Measurements from ENCODE around the gene UNC13D. TPM values are rescaled to one million over a fixed set of nuclear protein-coding genes. Genes with fewer than 3 reads are reported as not detected.

The UNC13D gene
- total RNA-seq, 3 donors from 2014 or later, result 18.4 to 40.2 (median 23.0) TPM

DNA sequence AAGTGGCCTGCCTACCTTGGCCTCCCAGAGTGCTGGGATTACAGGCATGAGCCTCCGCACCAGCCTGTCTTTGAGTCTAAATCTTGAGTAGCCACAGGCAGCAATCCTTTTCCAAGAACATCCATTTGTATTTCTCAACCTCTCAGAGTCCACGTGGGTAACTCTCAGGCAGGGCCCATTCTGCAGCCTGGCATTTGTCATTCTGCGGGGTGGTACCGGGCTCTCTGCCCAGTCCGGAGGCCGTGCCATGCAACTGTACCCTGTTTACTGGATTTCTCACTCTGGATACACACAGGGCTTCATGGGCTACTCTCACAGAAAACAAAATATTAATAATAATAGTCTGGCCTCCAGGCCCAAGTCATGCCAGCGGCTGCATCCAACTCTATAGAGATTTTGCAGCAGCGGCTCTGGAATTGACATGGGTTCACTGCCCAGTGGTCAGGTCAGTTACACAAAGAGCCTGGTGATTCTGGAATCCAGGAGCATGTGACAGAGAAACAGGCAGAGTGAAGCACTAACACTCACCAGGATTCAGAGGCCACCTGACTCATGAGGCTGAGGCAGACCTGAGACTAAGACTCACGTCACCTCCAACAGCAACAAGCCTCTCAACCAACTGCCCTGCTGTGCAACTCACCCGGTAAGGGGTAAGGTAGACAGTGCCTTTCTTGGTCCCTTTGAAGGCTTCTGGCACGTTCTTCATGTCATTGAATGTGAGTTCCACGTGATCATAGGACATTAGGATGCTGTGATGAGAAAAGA, 6.9 kb upstream of the UNC13D start:
- no peak overlapping the region for H3K4me3 ChIP-seq
- TF ChIP-seq, protein P1, sequence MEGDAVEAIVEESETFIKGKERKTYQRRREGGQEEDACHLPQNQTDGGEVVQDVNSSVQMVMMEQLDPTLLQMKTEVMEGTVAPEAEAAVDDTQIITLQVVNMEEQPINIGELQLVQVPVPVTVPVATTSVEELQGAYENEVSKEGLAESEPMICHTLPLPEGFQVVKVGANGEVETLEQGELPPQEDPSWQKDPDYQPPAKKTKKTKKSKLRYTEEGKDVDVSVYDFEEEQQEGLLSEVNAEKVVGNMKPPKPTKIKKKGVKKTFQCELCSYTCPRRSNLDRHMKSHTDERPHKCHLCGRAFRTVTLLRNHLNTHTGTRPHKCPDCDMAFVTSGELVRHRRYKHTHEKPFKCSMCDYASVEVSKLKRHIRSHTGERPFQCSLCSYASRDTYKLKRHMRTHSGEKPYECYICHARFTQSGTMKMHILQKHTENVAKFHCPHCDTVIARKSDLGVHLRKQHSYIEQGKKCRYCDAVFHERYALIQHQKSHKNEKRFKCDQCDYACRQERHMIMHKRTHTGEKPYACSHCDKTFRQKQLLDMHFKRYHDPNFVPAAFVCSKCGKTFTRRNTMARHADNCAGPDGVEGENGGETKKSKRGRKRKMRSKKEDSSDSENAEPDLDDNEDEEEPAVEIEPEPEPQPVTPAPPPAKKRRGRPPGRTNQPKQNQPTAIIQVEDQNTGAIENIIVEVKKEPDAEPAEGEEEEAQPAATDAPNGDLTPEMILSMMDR (IDR thresholded peaks at IDR 0.05), result no peak
- peaks cover 18% of the 10 kb centered on the region for H3K4me1 ChIP-seq (ENCODE audit: low read depth)
- ATAC-seq (no peak), DNase-seq (no peak)
- intact Hi-C loops (cut with DNase I, micrococcal nuclease), result no loop called here
- H3K36me3 ChIP-seq (ENCODE audit: low read depth), result peaks cover 7% of the 10 kb centered on the region
- no peaks in the 10 kb centered on the region for H3K9me3 ChIP-seq

DNA sequence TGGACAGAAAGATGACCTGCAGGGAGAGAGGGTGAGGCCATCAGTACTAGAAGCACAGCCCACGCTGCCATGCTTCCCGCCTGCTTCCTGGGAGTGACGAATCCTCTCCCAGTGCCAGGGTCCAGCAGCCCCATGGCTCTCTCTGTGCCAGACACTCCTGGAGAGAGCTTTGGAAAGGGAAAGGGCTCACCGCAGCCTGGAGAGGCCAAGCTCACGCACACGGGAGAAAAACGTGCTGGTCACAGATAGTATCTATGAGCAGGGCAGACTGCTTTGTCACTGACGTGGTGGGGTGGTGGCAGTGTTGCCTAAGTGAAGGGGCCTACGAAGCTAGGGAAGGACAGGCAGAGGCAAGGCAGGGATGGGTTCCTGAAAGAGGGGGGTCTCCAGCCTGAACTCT, 5.5 kb upstream of the UNC13D start:
- H3K36me3 ChIP-seq (ENCODE audit: low read depth), result peaks cover 2% of the 10 kb centered on the region
- TF ChIP-seq, protein P1 (IDR thresholded peaks at IDR 0.05), result no peak
- ATAC-seq, result no peak

DNA sequence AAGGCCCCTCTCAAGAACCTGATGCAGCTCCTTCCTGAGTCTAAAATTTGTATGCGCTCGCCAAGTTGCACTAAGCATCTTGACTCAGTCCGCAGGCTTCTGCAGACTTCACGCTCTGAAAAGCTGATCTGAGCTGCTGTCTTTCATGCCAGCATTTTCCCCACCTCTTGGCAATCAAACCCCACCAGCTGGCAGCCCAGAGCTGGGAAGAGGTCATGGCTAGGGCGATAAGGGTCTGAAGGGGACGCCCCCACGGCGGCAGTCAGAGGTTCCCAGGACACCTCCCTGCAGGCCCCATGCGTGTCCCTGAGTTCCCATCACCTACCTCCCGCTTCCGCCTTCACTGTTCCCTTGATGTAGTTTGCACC, 5.1 kb upstream of the UNC13D start:
- Histone ChIP-seq H3K9me3 (no peaks in the 10 kb centered on the region), H3K36me3 (ENCODE audit: low read depth) (peaks cover 2% of the 10 kb centered on the region), H3K4me1 (ENCODE audit: low read depth) (peaks cover 34% of the 10 kb centered on the region), H3K4me3 (no peak overlapping the region)
- DNase-seq (no peak), ATAC-seq (no peak)
- intact Hi-C loops (cut with DNase I, micrococcal nuclease), result no loop called here
- TF ChIP-seq, protein P1 (IDR thresholded peaks at IDR 0.05), result no peak

More for the DNA sequence above, 5.5 kb upstream of the UNC13D start:
- intact Hi-C loops (cut with DNase I, micrococcal nuclease), result no loop called here
- no peak for DNase-seq
- Histone ChIP-seq H3K4me1 (ENCODE audit: low read depth) (peaks cover 32% of the 10 kb centered on the region), H3K4me3 (no peak overlapping the region), H3K9me3 (no peaks in the 10 kb centered on the region)

DNA sequence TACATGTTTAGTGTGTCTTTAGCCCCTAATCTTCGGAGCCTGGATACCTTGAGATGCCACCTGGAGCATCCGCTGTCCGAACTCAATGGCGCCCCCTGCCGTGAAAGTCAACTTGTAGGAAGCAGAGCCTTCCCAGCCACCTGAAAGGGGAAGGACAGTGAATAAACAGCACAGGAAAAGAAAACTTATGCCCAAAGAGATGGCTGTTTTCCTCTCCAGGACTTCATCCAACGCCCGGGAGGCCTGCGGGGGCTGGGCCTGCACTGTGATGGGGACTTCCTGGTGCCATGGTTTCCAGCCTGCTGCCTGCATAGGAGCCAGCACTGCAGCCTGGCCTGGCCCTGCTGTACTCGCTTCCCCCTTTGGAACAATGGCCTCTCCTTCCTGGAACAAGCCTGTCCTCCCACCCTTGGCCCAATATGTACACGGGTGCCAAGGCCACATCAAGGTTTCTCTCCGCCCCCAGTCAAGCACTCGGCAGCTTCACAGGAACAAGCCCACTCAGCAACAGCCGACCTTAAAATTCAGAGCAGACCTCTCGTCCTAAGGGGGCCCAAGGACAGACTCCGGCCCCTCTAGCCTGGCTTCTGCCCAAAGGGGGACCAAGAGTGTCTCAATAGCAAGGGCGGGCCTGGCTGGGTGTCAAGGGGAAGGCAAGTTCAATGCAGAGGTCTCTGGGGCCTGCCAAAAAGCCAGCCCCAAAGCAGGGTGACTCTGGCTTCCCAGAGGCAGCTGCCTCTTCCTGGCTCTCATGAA, 4.5 kb upstream of the UNC13D start:
- Histone ChIP-seq H3K9me3 (no peaks in the 10 kb centered on the region), H3K36me3 (ENCODE audit: low read depth) (peaks cover 2% of the 10 kb centered on the region), H3K4me3 (no peak overlapping the region), H3K4me1 (ENCODE audit: low read depth) (peaks cover 31% of the 10 kb centered on the region)
- DNase-seq, result peak; percentile 87 to 96 (median 90)
- ATAC-seq, result peak; percentile 10
- intact Hi-C loops (cut with DNase I, micrococcal nuclease), result no loop called here
- TF ChIP-seq, protein P1 (IDR thresholded peaks at IDR 0.05), result peak; percentile 57

DNA sequence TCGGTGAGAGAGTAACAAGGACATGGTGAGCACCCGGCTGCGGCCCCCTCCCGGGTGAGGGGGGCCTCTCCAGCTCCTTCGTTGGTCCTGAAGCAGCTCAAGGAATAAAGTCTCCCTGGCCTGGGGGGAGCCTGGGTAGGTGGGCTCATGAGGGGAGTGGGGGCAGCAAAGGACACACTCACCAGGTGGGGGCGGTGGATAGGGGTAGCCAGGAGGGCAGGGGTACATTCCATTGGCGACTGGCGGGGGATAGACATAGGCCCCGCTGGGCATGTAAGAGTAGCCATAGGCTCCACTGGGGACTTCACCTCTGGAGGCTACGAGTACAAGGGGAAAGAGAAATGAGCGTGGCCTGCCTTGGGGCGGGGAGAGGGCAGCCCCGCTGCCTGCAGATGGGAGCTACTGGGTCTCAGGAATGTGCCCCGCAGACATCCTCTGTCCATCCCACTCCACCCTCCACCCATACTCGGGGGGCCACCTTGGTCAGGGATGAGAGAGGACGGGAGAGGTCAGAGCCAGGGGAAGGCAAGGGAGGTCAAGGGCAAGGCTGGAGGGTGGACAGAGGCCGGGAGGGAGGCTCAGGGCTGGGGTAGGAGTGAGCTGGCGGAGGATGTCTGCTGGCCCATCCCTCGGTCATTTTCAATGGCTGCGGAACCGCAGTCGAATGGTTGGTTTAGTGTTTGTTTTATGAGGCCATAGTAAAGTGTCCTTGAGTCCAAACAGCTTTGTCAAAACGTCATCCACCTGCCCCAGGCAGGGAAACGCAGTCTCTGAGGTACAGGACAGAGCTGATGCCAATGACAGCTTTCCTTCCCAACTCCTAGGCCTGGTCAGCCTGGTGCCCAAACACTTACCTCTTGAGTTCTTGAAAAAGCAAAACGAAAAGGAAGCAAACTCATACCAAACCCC, 3.7 kb upstream of the UNC13D start:
- H3K4me1 ChIP-seq (ENCODE audit: low read depth), result peaks cover 31% of the 10 kb centered on the region
- peaks cover 2% of the 10 kb centered on the region for H3K36me3 ChIP-seq (ENCODE audit: low read depth)
- H3K9me3 ChIP-seq, result no peaks in the 10 kb centered on the region
- no peak overlapping the region for H3K4me3 ChIP-seq
- ATAC-seq, result no peak
- peak in 1 of 3 donors; percentile 50 for DNase-seq
- intact Hi-C loops (cut with DNase I, micrococcal nuclease), result no loop called here
- TF ChIP-seq, protein P1 (IDR thresholded peaks at IDR 0.05), result no peak

Data from mucosa of descending colon (tissue), 3 donors.